OCI-LY1 (cell line): ENCODE measurements around the gene EMC10.
"Not testable (repeated sequence)": the region's sequence is repeated elsewhere in the genome, so short reads cannot be mapped to it uniquely, and the experiment has no call there.

Source experiments
- H2AFZ ChIP-seq: fragments of 200-600 bp; sonication (generic), shearing (Covaris generic); 2 replicates; pipeline ENCODE4 v1.6.0; 2014; ENCODE audit warnings: antibody characterized with exemption, mild to moderate bottlenecking, low read length
- H3F3A ChIP-seq: fragments of 200-600 bp; sonication (generic), shearing (Covaris generic); 2 replicates; pipeline ENCODE4 v1.6.0; 2014; ENCODE audit warnings: mild to moderate bottlenecking, antibody characterized with exemption, low read length, moderate library complexity; ENCODE audit not compliant: insufficient read depth
- H3K27ac ChIP-seq: fragments of 200-600 bp; sonication (generic); 2 replicates; pipeline ENCODE4 v1.5.1; 2014; ENCODE audit warnings: low read length, mixed run types, mild to moderate bottlenecking, low read depth; ENCODE audit not compliant: poor library complexity, severe bottlenecking
- H3K27me3 ChIP-seq: fragments of 200-600 bp; sonication (generic); 2 replicates; pipeline ENCODE4 v1.6.0; 2014; ENCODE audit warnings: antibody characterized with exemption, mild to moderate bottlenecking, low read length, moderate library complexity; ENCODE audit not compliant: insufficient read depth
- H3K36me3 ChIP-seq: fragments of 200-600 bp; sonication (generic); 2 replicates; pipeline ENCODE4 v1.6.1; 2014; ENCODE audit warnings: mild to moderate bottlenecking, antibody characterized with exemption, low read length, moderate library complexity, mixed read lengths; ENCODE audit not compliant: insufficient read depth
- H3K4me1 ChIP-seq: fragments of 200-600 bp; sonication (generic); 2 replicates; pipeline ENCODE4 v1.5.1; 2014; ENCODE audit warnings: mild to moderate bottlenecking, low read length, moderate library complexity; ENCODE audit not compliant: insufficient read depth, severe bottlenecking
- H3K4me2 ChIP-seq: fragments of 200-600 bp; sonication (generic), shearing (Covaris generic); 2 replicates; pipeline ENCODE4 v1.6.1; 2014; ENCODE audit warnings: low read length
- H3K4me3 ChIP-seq: fragments of 200-600 bp; sonication (generic); 2 replicates; pipeline ENCODE4 v1.5.1; 2014; ENCODE audit warnings: low read length, low read depth, mild to moderate bottlenecking, mixed read lengths; ENCODE audit not compliant: poor library complexity, severe bottlenecking
- H3K79me2 ChIP-seq: fragments of 200-600 bp; shearing (Covaris generic); 2 replicates; pipeline ENCODE4 v1.6.1; 2016; ENCODE audit warnings: mixed run types, low read length, mixed read lengths; ENCODE audit not compliant: insufficient read depth
- H3K9ac ChIP-seq: fragments of 200-600 bp; sonication (generic), shearing (Covaris generic); 2 replicates; pipeline ENCODE4 v1.6.1; 2014; ENCODE audit warnings: mild to moderate bottlenecking, low read length, mixed read lengths
- H3K9me2 ChIP-seq: fragments of 200-600 bp; sonication (generic), shearing (Covaris generic); 2 replicates; pipeline ENCODE4 v1.6.1; 2014; ENCODE audit warnings: low read depth, mild to moderate bottlenecking, low read length, mixed read lengths
- H3K9me3 ChIP-seq: fragments of 200-600 bp; shearing (Covaris generic); 2 replicates; pipeline ENCODE4 v1.6.1; 2014; ENCODE audit warnings: low read length, mixed read lengths
- H4K20me1 ChIP-seq: fragments of 200-600 bp; sonication (generic), shearing (Covaris generic); 2 replicates; pipeline ENCODE4 v1.6.0; 2016; ENCODE audit warnings: mild to moderate bottlenecking, low read length; ENCODE audit not compliant: insufficient read depth
- CTCF ChIP-seq: fragments of 200-600 bp; sonication (generic), shearing (Covaris generic); IDR thresholded peaks from 2 replicates; pipeline ENCODE4 v1.5.1; 2017; ENCODE audit warnings: mild to moderate bottlenecking, antibody characterized with exemption, low read length, moderate library complexity, mixed read lengths
- EZH2 ChIP-seq: fragments of 200-600 bp; sonication (generic), shearing (Covaris generic); IDR thresholded peaks from 2 replicates; pipeline ENCODE4 v1.8.0; 2017; ENCODE audit warnings: borderline replicate concordance, mixed run types, mild to moderate bottlenecking, antibody characterized with exemption, low read length, moderate library complexity, mixed read lengths

The EMC10 gene

GRCh38 chr19:50435221-50435620 is 41.1 kb upstream of the EMC10 start:
- H3K4me1 ChIP-seq: peaks cover 42% of the 10 kb centered on the region
- no peak overlapping the region for H3K4me3 ChIP-seq
- no peak overlapping the region for H2AFZ ChIP-seq
- TF ChIP-seq CTCF: no peak
- H3K36me3 ChIP-seq: no peaks in the 10 kb centered on the region
- no peak overlapping the region for H3K27ac ChIP-seq
- no peaks in the 10 kb centered on the region for H3K27me3 ChIP-seq
- H3K4me2 ChIP-seq: no peak overlapping the region
- no peaks in the 10 kb centered on the region for H3K79me2 ChIP-seq
- no peaks in the 10 kb centered on the region for H4K20me1 ChIP-seq
- no peaks in the 10 kb centered on the region for H3K9me3 ChIP-seq
- no peak overlapping the region for H3K9ac ChIP-seq
- H3F3A ChIP-seq: no peaks in the 10 kb centered on the region
- H3K9me2 ChIP-seq: no peaks in the 10 kb centered on the region

GRCh38 chr19:50435627-50436026 is 40.7 kb upstream of the EMC10 start:
- no peak overlapping the region for H3K27ac ChIP-seq
- no peak overlapping the region for H3K9ac ChIP-seq
- TF ChIP-seq EZH2: no peak
- TF ChIP-seq CTCF: no peak
- no peaks in the 10 kb centered on the region for H3K9me3 ChIP-seq
- no peaks in the 10 kb centered on the region for H3F3A ChIP-seq
- no peak overlapping the region for H2AFZ ChIP-seq
- no peaks in the 10 kb centered on the region for H4K20me1 ChIP-seq
- H3K4me1 ChIP-seq: peaks cover 39% of the 10 kb centered on the region
- H3K27me3 ChIP-seq: no peaks in the 10 kb centered on the region
- no peak overlapping the region for H3K4me2 ChIP-seq
- no peaks in the 10 kb centered on the region for H3K79me2 ChIP-seq
- H3K36me3 ChIP-seq: no peaks in the 10 kb centered on the region
- H3K4me3 ChIP-seq: no peak overlapping the region
- H3K9me2 ChIP-seq: no peaks in the 10 kb centered on the region

- H3K4me2 ChIP-seq: no peak overlapping the region
Measured at GRCh38 chr19:50437862-50438449, 38.4 kb upstream of the EMC10 start.

GRCh38 chr19:50439130-50439529 is 37.2 kb upstream of the EMC10 start:
- H3K4me2 ChIP-seq, H3K9ac ChIP-seq, H3K9me2 ChIP-seq, H2AFZ ChIP-seq, H3K36me3 ChIP-seq, H3F3A ChIP-seq, H3K79me2 ChIP-seq, H4K20me1 ChIP-seq, H3K4me3 ChIP-seq, H3K9me3 ChIP-seq, H3K27ac ChIP-seq, H3K4me1 ChIP-seq, H3K27me3 ChIP-seq: not testable (repeated sequence)

More at GRCh38 chr19:50437862-50438449, 38.4 kb upstream of the EMC10 start:
- H3K9me3 ChIP-seq: no peaks in the 10 kb centered on the region
- TF ChIP-seq EZH2: no peak
- TF ChIP-seq CTCF: no peak
- peaks cover 20% of the 10 kb centered on the region for H3K4me1 ChIP-seq
- no peak overlapping the region for H3K9ac ChIP-seq
- no peak overlapping the region for H3K4me3 ChIP-seq
- no peaks in the 10 kb centered on the region for H3K79me2 ChIP-seq
- H3F3A ChIP-seq: no peaks in the 10 kb centered on the region
- H2AFZ ChIP-seq: no peak overlapping the region
- no peaks in the 10 kb centered on the region for H3K9me2 ChIP-seq
- H3K27me3 ChIP-seq: no peaks in the 10 kb centered on the region
- H3K27ac ChIP-seq: no peak overlapping the region
- H4K20me1 ChIP-seq: no peaks in the 10 kb centered on the region
- H3K36me3 ChIP-seq: no peaks in the 10 kb centered on the region
